SK-N-SH treated with all-trans-retinoic acid at 6 μM for 48 hours (cell line): Measurements from ENCODE around the gene LRRC7.

Experiments
- ATAC-seq: fragments of 200-7000 bp; cut with Tn5 transposase; 3 replicates; pipeline ENCODE4 v1.9.1; 2020; ENCODE audit warnings: mild to moderate bottlenecking, moderate library complexity
- ARNTL ChIP-seq: fragments of 450-650 bp; formaldehyde crosslinking; IDR thresholded peaks from 2 replicates; pipeline ENCODE4 v1.5.0; 2020; ENCODE audit warnings: low read depth, mild to moderate bottlenecking, moderate library complexity, borderline replicate concordance
- BACH2 ChIP-seq: fragments of 250-450 bp; sonication (Bioruptor Pico); IDR thresholded peaks from 2 replicates; pipeline ENCODE4 v1.9.0; 2021; ENCODE audit warnings: mild to moderate bottlenecking, borderline replicate concordance
- CREB5 ChIP-seq: fragments of 250-450 bp; sonication (Bioruptor Pico); IDR thresholded peaks from 2 replicates; pipeline ENCODE4 v1.5.1; 2020; ENCODE audit warnings: low read depth, mild to moderate bottlenecking, moderate library complexity
- CSDC2 ChIP-seq: fragments of 250-450 bp; sonication (Bioruptor Pico); IDR thresholded peaks from 2 replicates; pipeline ENCODE4 v1.5.0; 2020; ENCODE audit warnings: mild to moderate bottlenecking, moderate library complexity
- GLIS3 ChIP-seq: fragments of 250-450 bp; sonication (Bioruptor Pico); IDR thresholded peaks from 2 replicates; pipeline ENCODE4 v1.5.0; 2020; ENCODE audit warnings: mild to moderate bottlenecking, moderate library complexity
- ISL1 ChIP-seq: fragments of 250-450 bp; sonication (Bioruptor Pico); IDR thresholded peaks from 2 replicates; pipeline ENCODE4 v2.1.2; 2022; ENCODE audit warnings: mild to moderate bottlenecking, moderate library complexity
- OSR1 ChIP-seq: fragments of 250-450 bp; sonication (Bioruptor Pico); IDR thresholded peaks from 2 replicates; pipeline ENCODE4 v1.8.0; 2022; ENCODE audit warnings: moderate library complexity, mild to moderate bottlenecking, inconsistent platforms
- PPARA ChIP-seq: fragments of 250-450 bp; sonication (Bioruptor Pico); IDR thresholded peaks from 2 replicates; pipeline ENCODE4 v1.5.0; 2020; ENCODE audit warnings: mild to moderate bottlenecking, borderline replicate concordance
- RARB ChIP-seq: fragments of 250-450 bp; sonication (Bioruptor Pico); IDR thresholded peaks from 2 replicates; pipeline ENCODE4 v1.8.0; 2021; ENCODE audit warnings: mild to moderate bottlenecking, moderate library complexity
- SNAI2 ChIP-seq: fragments of 250-450 bp; sonication (Bioruptor Pico); IDR thresholded peaks from 2 replicates; pipeline ENCODE4 v1.5.0; 2020; ENCODE audit warnings: mild to moderate bottlenecking, moderate library complexity
- TCF4 ChIP-seq: fragments of 250-450 bp; sonication (Bioruptor Pico); IDR thresholded peaks from 2 replicates; pipeline ENCODE4 v1.8.0; 2021; ENCODE audit warnings: mild to moderate bottlenecking, moderate library complexity, borderline replicate concordance
- TOX ChIP-seq: fragments of 250-450 bp; sonication (Bioruptor Pico); IDR thresholded peaks from 2 replicates; pipeline ENCODE4 v1.8.0; 2021; ENCODE audit warnings: mild to moderate bottlenecking, moderate library complexity, borderline replicate concordance
- ZC3H10 ChIP-seq: fragments of 250-450 bp; sonication (Bioruptor Pico); IDR thresholded peaks from 2 replicates; pipeline ENCODE4 v1.5.1; 2021; ENCODE audit warnings: mild to moderate bottlenecking, moderate library complexity
- ZFP3 ChIP-seq: fragments of 250-450 bp; sonication (Bioruptor Pico); IDR thresholded peaks from 2 replicates; pipeline ENCODE4 v1.5.0; 2020; ENCODE audit warnings: mild to moderate bottlenecking, moderate library complexity
- ZFP30 ChIP-seq: fragments of 450-650 bp; formaldehyde crosslinking; IDR thresholded peaks from 2 replicates; pipeline ENCODE4 v1.5.0; 2022; ENCODE audit warnings: mild to moderate bottlenecking, moderate library complexity
- ZNF565 ChIP-seq: fragments of 450-650 bp; formaldehyde crosslinking; conservative IDR thresholded peaks from 2 replicates; pipeline ENCODE4 v1.5.0; 2020; ENCODE audit warnings: low read depth, mild to moderate bottlenecking, moderate library complexity
- ZNF70 ChIP-seq: fragments of 450-650 bp; formaldehyde crosslinking; IDR thresholded peaks from 2 replicates; pipeline ENCODE4 v1.5.0; 2020; ENCODE audit warnings: mild to moderate bottlenecking, moderate library complexity
- ZNF8 ChIP-seq: fragments of 450-650 bp; formaldehyde crosslinking; IDR thresholded peaks from 2 replicates; pipeline ENCODE4 v1.5.0; 2020; ENCODE audit warnings: mild to moderate bottlenecking, moderate library complexity
- TF ChIP-seq, protein P1 (sequence below): fragments of 250-450 bp; sonication (Bioruptor Pico); IDR thresholded peaks from 2 replicates; pipeline ENCODE4 v1.8.0; 2021; ENCODE audit warnings: low read depth, mild to moderate bottlenecking, moderate library complexity, borderline replicate concordance
- TF ChIP-seq, protein P2 (sequence below): fragments of 250-450 bp; sonication (Bioruptor Pico); IDR thresholded peaks from 2 replicates; pipeline ENCODE4 v1.5.1; 2021; ENCODE audit warnings: mild to moderate bottlenecking, moderate library complexity
- TF ChIP-seq, protein P3 (sequence below): fragments of 250-450 bp; sonication (Bioruptor Pico); IDR thresholded peaks from 2 replicates; pipeline ENCODE4 v1.8.0; 2020; ENCODE audit warnings: mild to moderate bottlenecking, moderate library complexity, borderline replicate concordance

Gene LRRC7

DNA sequence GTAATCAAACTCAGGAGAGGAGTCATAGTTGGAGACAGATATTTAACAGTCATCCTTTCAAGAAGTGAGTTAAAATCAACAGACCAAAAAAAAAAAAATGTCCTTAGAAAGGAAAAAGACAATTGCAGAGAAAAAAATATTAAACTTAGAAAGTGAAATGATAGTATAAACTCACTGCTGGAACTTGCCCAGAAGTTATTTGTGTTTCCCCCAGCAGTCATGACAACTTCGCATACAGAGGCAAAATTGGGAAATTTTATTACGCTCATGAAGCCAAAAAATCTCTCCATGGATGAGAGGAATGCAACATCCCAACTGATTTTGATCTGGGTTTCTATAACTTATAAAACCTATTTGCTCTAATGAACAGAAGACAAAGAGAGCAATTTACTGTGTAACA, 198.2 kb downstream of the LRRC7 start:
- no peak for TF ChIP-seq ZFP3 (CRISPR knock-in tag)
- TF ChIP-seq OSR1 (CRISPR knock-in tag) = no peak
- no peak for TF ChIP-seq RARB (CRISPR knock-in tag)
- no peak for TF ChIP-seq ZNF70 (CRISPR knock-in tag)
- TF ChIP-seq SNAI2 (CRISPR knock-in tag) = no peak
- no peak for TF ChIP-seq CREB5 (CRISPR knock-in tag)
- no peak for TF ChIP-seq ARNTL
- TF ChIP-seq ZNF8 (CRISPR knock-in tag) = no peak
- no peak for TF ChIP-seq ZNF565
- no peak for TF ChIP-seq ZFP30 (CRISPR knock-in tag)
- no peak for TF ChIP-seq GLIS3
- TF ChIP-seq ZC3H10 (CRISPR knock-in tag) = no peak
- no peak for ATAC-seq

- no peak for ATAC-seq
- TF ChIP-seq RARB (CRISPR knock-in tag) = no peak
- TF ChIP-seq CSDC2 (CRISPR knock-in tag) = no peak
- TF ChIP-seq SNAI2 (CRISPR knock-in tag) = no peak
- TF ChIP-seq GLIS3 = no peak
- no peak for TF ChIP-seq ARNTL
- TF ChIP-seq TOX (CRISPR knock-in tag) = no peak
- TF ChIP-seq, protein P1, sequence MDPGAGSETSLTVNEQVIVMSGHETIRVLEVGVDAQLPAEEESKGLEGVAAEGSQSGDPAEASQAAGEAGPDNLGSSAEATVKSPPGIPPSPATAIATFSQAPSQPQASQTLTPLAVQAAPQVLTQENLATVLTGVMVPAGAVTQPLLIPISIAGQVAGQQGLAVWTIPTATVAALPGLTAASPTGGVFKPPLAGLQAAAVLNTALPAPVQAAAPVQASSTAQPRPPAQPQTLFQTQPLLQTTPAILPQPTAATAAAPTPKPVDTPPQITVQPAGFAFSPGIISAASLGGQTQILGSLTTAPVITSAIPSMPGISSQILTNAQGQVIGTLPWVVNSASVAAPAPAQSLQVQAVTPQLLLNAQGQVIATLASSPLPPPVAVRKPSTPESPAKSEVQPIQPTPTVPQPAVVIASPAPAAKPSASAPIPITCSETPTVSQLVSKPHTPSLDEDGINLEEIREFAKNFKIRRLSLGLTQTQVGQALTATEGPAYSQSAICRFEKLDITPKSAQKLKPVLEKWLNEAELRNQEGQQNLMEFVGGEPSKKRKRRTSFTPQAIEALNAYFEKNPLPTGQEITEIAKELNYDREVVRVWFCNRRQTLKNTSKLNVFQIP (CRISPR knock-in tag) = no peak
Observed at GRCh38 chr1:69766431-69767180, 198.9 kb downstream of the LRRC7 start.

- no peak for ATAC-seq
- TF ChIP-seq ZFP3 (CRISPR knock-in tag) = no peak
- no peak for TF ChIP-seq SNAI2 (CRISPR knock-in tag)
- TF ChIP-seq ZC3H10 (CRISPR knock-in tag) = no peak
- TF ChIP-seq GLIS3 = no peak
- TF ChIP-seq ISL1 (CRISPR knock-in tag) = no peak
- no peak for TF ChIP-seq RARB (CRISPR knock-in tag)
- TF ChIP-seq CREB5 (CRISPR knock-in tag) = no peak
- TF ChIP-seq, protein P2, sequence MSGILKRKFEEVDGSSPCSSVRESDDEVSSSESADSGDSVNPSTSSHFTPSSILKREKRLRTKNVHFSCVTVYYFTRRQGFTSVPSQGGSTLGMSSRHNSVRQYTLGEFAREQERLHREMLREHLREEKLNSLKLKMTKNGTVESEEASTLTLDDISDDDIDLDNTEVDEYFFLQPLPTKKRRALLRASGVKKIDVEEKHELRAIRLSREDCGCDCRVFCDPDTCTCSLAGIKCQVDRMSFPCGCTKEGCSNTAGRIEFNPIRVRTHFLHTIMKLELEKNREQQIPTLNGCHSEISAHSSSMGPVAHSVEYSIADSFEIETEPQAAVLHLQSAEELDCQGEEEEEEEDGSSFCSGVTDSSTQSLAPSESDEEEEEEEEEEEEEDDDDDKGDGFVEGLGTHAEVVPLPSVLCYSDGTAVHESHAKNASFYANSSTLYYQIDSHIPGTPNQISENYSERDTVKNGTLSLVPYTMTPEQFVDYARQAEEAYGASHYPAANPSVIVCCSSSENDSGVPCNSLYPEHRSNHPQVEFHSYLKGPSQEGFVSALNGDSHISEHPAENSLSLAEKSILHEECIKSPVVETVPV (CRISPR knock-in tag) = no peak
Observed at GRCh38 chr1:69776555-69776954, 208.8 kb downstream of the LRRC7 start.

GRCh38 chr1:69777423-69777822, 209.7 kb downstream of the LRRC7 start:
- ATAC-seq = no peak
- TF ChIP-seq ISL1 (CRISPR knock-in tag) = no peak
- TF ChIP-seq CSDC2 (CRISPR knock-in tag) = no peak
- TF ChIP-seq TCF4 (CRISPR knock-in tag) = no peak
- TF ChIP-seq, protein P2 (CRISPR knock-in tag) = no peak
- TF ChIP-seq BACH2 = no peak
- no peak for TF ChIP-seq PPARA (CRISPR knock-in tag)
- TF ChIP-seq ZNF565 = no peak
- no peak for TF ChIP-seq CREB5 (CRISPR knock-in tag)
- TF ChIP-seq RARB (CRISPR knock-in tag) = no peak
- TF ChIP-seq ZNF70 (CRISPR knock-in tag) = no peak
- TF ChIP-seq ARNTL = no peak
- no peak for TF ChIP-seq GLIS3
- TF ChIP-seq, protein P3, sequence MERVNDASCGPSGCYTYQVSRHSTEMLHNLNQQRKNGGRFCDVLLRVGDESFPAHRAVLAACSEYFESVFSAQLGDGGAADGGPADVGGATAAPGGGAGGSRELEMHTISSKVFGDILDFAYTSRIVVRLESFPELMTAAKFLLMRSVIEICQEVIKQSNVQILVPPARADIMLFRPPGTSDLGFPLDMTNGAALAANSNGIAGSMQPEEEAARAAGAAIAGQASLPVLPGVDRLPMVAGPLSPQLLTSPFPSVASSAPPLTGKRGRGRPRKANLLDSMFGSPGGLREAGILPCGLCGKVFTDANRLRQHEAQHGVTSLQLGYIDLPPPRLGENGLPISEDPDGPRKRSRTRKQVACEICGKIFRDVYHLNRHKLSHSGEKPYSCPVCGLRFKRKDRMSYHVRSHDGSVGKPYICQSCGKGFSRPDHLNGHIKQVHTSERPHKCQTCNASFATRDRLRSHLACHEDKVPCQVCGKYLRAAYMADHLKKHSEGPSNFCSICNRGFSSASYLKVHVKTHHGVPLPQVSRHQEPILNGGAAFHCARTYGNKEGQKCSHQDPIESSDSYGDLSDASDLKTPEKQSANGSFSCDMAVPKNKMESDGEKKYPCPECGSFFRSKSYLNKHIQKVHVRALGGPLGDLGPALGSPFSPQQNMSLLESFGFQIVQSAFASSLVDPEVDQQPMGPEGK (CRISPR knock-in tag) = no peak
- TF ChIP-seq ZFP30 (CRISPR knock-in tag) = no peak
- TF ChIP-seq ZC3H10 (CRISPR knock-in tag) = no peak
- TF ChIP-seq, protein P1 (CRISPR knock-in tag) = no peak
- no peak for TF ChIP-seq ZFP3 (CRISPR knock-in tag)
- TF ChIP-seq TOX (CRISPR knock-in tag) = no peak
